Peyer's patch (tissue), 4 donors: Measurements from ENCODE around the gene AOPEP.

Experiments used
- POLR2A ChIP-seq, 2 donors: fragments of 450-650 bp; IDR thresholded peaks; one replicate each; pipeline ENCODE4 v1.5.1; 2017; ENCODE audit warnings: antibody characterized with exemption in 2 of 2, mild to moderate bottlenecking in 2 of 2, moderate library complexity in 2 of 2
- TF ChIP-seq, protein P1 (sequence below), 6 experiments: fragments of 450-650 bp in 4 of 6; fragments of 200-600 bp in 2 of 6; sonication (generic) in 1 of 6; IDR thresholded peaks; one replicate each; pipeline ENCODE4 v1.5.1; 2017 to 2019; ENCODE audit warnings: antibody characterized with exemption in 6 of 6, mild to moderate bottlenecking in 3 of 6, moderate library complexity in 1 of 6

DNA sequence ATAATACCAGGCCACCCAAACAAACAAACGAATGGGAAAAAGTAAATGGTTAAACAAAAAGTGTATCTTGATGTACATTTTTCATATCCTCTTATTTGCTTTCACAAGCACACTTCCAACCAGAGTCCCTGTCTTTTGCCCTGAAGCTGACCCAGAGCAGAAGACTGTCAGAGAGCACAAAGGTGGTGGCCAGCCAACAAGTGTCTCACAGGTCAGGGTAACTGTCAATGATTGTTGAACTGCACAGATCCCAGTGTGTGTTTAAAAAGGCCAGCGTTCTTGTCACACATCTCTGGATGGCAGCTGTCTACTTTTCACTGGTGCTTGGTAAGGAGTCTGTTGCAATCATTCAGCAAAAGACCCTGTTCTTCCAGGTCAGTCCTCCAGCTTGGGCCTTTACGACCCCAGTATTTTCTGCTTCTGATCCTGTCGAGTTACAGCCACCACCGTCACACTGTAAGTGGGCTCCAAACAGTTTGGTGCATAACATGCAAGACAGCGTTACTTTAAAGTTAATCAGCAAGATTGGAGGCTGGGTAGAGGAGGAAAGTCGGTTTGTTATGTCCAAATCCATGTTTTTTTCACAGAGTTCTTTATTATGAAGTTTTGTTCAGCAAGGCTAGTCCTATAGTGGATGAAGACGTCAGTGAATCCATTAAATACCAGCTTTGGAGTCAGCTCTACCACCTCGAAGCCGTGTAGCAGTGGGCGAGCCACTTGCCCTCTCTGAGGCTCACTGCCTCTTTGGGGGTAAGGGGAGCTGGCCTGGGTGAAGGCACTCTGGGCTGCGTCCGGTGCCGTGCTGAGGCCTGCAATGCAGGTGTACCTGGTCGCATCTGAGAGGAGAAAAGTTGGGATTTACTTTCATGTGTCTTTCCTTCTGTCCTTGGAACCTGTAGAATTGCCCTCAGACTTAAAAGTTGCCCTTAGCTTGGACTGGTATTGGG is 265.7 kb downstream of the AOPEP start:
- TF ChIP-seq, protein P1, sequence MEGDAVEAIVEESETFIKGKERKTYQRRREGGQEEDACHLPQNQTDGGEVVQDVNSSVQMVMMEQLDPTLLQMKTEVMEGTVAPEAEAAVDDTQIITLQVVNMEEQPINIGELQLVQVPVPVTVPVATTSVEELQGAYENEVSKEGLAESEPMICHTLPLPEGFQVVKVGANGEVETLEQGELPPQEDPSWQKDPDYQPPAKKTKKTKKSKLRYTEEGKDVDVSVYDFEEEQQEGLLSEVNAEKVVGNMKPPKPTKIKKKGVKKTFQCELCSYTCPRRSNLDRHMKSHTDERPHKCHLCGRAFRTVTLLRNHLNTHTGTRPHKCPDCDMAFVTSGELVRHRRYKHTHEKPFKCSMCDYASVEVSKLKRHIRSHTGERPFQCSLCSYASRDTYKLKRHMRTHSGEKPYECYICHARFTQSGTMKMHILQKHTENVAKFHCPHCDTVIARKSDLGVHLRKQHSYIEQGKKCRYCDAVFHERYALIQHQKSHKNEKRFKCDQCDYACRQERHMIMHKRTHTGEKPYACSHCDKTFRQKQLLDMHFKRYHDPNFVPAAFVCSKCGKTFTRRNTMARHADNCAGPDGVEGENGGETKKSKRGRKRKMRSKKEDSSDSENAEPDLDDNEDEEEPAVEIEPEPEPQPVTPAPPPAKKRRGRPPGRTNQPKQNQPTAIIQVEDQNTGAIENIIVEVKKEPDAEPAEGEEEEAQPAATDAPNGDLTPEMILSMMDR (IDR thresholded peaks at IDR 0.05) = no peak
- no peak for TF ChIP-seq POLR2A (IDR thresholded peaks at IDR 0.05)
